ENCODE measurements around the gene RUVBL2.
A peak's percentile ranks its signal among the peaks of the same experiment; 100 is the strongest.

Gene RUVBL2

DNA sequence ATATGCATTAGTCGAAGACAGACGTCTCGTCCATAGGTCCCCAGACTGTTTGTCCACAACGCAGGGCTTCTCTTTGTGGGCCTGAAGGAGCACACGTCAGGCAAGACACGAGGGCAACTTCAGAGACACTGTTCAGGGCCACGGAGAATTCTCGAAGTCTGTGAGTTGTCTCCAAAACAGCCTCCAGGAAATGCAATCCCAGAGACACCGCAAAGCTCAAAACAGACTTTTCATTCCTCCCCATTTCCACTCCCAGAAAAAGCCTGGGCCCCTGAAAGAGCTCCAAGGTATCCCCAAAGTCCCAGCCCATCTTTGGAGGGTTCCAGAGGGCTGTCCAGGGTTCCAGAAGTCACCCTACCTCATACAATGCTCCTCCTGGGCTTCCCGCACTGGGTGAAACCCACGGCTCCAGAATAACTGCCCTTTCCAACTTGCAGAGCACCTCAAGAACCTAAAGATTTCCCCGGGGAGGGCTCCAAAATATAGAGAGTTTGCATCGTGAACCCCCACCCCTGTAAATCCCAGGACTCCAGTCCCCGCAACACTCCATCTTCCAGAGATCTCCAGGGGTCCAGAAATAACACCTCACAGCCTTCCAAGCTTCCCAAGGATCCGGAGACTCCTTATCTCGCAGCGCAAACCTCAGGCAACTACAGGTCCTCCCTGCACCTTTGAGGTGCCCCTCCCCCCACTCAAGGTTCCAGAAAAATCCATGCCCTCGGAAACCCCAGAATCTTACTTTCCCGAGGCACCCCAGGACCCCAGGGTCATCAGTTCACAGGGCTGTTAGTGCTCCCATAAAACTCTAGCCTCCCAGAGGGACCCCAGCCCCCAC, 29.3 kb upstream of the RUVBL2 start:
- peak; percentile 25 for DNase-seq (ENCODE audit: low spot score)

DNA sequence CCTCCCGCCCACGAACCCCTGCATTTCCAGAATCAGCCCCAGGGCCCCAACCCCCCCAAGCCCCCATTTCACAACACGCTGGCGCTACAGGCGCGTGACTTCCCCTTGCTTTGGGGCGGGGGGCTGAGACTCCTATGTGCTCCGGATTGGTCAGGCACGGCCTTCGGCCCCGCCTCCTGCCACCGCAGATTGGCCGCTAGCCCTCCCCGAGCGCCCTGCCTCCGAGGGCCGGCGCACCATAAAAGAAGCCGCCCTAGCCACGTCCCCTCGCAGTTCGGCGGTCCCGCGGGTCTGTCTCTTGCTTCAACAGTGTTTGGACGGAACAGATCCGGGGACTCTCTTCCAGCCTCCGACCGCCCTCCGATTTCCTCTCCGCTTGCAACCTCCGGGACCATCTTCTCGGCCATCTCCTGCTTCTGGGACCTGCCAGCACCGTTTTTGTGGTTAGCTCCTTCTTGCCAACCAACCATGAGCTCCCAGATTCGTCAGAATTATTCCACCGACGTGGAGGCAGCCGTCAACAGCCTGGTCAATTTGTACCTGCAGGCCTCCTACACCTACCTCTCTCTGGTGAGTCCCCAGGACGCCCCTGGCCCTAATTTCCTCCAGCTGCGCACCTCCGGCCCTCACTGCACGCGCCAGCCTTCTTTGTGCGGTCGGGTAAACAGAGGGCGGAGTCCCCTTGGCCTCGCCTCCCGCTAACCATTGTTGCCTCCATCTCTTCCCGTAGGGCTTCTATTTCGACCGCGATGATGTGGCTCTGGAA, 28.5 kb upstream of the RUVBL2 start, which contains the start of gene FTL:
TSS of gene FTL (plus strand) at position 270 of the 766 bp plus-strand sequence. CDS start at position 469, 199 bp downstream.
- DNase-seq (ENCODE audit: low spot score) = peak; percentile 96

DNA sequence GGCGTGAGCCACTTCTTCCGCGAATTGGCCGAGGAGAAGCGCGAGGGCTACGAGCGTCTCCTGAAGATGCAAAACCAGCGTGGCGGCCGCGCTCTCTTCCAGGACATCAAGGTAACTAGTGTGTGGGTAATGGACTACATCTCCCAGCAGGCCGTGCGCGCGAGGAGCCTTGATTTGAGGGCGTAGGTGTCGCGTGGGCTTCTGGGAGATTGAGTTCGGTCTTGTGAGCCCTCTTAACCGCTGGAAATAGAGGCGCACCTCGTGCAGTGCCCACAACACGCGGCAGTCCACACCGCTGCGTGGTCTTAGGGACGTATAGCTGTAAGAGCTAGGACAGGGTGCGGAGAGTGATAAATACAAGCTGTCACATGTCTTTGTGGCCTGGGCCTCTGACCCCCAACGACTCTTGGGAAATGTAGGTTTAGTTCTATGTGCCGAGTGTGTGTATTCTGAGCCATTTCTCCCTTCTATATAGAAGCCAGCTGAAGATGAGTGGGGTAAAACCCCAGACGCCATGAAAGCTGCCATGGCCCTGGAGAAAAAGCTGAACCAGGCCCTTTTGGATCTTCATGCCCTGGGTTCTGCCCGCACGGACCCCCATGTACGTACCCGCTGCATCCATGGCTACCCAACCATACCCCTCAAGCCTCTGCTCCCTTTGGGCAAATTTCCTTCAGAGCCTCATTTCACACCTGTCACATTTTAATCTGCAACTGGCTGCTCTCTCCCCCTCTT, 27.7 kb upstream of the RUVBL2 start:
- peak; percentile 89 for DNase-seq (ENCODE audit: low spot score)

DNA sequence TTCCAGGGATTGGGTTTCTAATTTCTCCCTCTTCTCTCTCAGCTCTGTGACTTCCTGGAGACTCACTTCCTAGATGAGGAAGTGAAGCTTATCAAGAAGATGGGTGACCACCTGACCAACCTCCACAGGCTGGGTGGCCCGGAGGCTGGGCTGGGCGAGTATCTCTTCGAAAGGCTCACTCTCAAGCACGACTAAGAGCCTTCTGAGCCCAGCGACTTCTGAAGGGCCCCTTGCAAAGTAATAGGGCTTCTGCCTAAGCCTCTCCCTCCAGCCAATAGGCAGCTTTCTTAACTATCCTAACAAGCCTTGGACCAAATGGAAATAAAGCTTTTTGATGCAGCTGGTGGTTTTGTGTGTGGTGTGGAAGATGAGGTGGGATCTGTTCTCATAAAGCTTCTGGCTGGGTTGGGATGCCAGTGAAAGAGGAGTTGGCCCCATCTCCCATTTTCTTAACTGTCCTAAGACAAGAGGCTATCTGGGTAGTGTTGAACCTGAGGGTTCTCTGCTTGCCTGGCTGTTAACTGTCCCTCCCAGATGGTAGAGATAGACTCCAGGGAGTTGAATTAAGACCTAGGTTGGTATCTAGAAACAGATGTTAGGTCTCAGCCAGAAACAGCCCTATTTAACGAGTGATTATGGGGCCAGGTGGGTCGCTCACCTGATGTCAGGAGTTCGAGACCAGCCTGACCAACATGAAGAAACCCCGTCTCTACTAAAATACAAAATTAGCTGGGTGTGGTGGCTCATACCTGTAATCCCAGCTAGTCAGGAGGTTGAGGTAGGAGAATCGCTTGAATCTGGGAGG, 26.9 kb upstream of the RUVBL2 start:
- DNase-seq (ENCODE audit: low spot score) = no peak

DNA sequence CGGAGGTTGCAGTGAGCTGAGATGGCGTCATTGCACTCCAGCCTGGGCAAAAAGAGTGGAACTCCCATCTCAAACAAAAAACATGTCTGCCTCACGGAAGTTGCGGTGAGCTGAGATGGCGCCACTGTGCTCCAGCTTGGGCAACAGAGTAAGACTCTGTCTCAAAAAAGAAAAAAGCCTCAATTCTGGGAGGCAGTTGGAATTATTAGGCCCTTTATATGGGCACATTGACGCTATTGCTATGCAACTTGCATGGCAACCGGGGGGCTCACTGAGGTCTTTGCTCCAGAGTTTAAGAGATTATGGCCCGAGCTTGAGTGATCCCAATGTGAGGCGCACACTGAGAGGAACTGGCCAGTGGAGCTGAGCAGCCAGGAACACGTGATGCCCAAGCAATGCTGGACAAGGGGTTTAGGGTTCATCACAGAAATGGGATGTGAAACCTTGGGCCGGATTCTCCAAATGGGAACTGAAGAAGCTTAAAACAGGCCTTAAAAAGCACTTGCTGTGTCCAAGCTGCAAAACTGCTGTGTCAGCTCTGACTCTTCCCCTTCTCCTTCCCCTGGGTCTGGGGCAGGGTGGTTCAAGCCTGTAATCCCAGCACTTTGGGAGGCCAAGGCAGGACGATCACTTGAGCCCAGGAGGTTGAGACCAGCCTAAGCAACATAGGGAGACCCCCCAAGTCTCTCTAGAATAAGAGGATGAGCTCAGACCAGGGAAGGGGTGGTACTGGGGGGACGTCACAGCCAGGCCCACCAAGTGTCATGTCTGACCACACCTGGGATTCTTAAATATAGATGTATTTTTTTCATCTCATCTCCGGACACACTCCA, 26.1 kb upstream of the RUVBL2 start:
- DNase-seq (ENCODE audit: low spot score) = peak; percentile 22

DNA sequence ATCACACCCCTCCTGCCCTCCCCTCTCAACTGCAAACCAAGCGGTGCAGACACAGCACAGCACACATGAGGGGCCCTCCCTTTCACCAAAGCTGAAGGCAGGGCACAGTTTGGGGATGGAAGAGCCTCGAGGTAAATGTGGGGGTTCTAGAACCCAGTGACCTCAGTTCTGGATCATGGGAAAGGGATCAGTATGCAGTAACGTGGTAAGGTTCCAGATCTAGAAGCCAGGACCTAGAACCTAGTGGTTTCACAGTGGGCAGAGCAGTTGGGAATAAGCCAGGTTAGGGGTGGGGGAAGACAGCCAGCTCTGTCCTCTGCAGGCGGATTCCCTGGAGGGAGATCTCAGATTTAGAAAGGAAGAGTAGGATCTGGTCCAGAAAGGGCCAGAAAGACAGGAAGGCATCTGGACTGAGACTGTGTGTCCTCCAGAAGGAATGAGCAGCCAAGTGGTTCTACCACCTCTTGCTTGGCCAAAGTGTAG, 25.5 kb upstream of the RUVBL2 start:
- DNase-seq (ENCODE audit: low spot score) = no peak

DNA sequence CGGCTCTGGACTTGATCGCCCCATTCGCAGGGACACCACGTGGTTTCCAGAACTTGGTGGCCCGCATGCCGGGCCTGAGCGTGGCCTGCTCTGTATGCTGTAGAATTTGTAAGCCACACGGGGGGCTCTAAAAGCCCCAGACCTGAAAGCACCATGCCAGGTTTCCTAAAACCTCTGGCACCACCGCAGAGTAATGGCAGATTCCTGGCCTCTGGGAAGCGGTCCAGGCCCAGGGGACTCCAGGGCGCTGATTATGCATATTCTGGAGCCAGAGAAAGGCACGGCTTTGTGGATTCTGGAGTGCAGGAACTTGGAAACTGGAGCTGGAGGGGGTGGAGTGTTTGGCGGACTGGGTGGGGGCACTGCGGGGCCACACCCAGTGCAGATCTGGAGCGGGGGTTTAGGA, 24.9 kb upstream of the RUVBL2 start:
- no peak for DNase-seq (ENCODE audit: low spot score)

DNA sequence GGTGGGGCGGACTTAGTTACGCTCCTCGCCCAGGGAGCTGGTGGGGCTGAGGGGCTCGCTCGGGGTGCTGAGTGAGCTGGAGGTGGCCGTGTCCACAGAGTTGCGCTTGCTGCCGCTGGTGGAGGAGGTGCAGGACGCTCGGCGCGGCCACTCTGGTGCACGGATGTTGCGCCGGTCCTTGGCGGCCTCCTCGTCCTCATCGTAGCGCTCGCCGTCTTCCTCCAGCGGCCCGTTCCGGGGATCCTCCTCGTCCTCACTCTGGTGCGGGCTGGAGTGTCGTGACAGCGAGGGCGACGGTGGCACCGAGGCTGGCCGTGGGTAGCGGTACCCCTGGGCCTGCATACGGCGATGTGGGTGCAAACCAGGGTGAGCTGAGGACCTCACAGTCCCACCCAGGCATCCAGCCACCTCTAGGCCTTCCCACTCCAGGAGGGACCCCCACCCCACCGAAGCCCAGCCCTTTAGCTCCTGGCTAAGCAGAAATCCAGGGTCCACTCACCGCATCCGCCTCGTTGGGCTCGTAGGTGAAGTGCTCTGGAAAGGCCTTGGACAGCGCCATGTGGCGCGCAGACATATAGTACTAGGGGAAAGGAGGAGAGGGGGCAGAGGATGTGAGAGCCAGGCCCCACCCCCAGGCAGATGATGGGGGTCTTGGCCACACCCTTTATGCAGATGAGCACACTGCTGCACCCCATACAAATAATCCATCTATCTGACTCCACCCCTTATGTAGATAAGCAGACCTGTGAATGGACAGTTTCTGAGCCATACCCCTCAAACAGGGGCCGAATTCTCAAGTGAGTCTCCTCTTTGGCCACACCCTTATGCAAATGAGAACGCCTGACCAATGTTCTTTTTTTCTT, 24.2 kb upstream of the RUVBL2 start:
- no peak for DNase-seq (ENCODE audit: low spot score)

DNA sequence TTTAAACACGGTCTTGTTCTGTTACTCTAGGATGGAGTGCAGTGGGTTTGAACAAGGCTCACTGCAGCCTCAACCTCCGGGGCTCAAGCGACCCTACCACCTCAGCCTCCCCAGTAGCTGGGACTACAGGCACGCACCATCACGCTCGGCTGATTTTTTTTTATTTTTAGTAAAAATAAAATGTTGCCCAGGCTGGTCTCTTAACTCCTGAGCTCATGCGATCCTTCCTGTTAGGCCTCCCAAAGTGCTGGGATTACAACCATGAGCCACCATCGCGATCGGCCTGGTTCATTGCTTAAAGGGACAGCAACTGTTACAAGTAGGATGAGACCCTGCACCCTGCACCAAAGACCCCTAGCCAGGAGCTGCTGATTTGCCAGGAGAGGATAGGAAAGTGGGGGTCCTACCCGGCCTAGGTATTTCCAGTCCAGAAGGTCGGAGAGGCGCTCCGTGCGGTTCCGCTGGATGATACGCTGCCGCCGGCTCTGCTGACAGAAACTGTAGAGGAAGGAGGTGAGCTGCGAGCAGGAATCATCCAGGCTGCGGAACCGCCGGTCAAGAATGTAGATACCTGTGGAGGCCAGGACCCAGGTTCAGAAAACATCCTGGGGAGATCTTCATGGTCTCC, 23.4 kb upstream of the RUVBL2 start:
- no peak for DNase-seq (ENCODE audit: low spot score)

DNA sequence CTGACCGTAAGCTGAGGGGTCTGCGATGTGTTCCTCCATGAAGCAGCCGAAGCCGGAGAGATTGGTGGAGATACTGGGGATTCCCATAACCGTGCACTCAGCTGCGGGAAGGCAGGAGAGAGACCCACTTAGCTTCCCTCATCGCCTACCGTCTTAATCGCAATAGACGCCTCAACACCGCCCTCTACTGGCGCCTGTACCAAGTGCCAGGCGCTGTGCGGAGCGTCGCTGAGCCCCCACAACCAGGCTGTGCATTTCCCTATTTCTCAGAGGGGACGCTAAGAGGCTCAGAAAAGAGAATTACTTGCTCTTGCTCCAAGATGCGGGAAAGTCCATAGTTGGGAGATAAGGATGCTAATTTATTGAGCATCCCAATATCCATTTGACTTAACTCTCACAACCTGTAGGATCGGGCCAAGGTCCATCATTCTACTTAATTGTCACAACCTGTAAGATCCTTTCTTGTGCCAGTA, 22.7 kb upstream of the RUVBL2 start:
- peak; percentile 82 for DNase-seq (ENCODE audit: low spot score)

DNA sequence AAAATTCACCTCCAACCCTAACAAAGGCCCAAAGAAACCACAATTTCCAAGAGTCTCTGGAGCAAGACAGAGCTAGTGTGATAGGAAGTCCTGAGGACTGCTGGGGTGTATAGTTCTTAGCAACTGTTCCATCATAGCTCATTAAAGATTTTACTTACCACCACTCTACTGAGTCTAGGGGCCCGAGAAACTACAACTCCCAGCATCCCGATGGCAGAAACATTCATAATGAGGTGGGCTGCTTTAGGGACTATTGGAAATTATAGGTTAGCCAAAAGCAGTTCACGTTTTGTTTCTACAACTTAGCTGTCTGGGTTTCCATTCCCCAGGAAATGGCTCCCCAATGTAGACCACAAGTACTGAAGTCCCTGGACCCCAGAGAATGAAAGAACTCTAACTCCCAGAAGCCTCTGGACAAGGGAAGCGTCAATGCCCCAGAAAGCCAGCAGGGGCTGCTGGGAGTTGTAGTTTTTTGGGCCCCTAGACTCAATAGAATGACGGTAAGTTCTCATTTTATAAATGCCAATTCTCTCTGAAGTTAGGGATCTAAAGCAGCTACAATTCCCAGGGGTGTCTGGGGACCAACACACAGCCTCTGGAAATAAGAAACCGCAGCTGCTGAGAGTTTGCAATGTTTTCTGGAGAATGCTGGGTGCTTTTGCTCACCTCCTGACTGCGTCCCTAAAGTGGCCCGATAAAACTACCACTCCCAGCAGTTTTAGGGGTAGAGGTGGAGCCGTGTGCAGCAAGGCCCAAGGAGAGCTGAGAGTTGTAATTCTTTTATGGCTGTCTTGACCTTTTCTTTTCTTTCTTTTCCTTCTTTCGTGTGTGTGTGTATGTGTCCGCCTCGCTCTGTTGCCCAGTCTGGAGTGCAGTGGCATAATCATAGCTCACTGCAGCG, 17.5 kb upstream of the RUVBL2 start:
- peak; percentile 37 for DNase-seq (ENCODE audit: low spot score)

DNA sequence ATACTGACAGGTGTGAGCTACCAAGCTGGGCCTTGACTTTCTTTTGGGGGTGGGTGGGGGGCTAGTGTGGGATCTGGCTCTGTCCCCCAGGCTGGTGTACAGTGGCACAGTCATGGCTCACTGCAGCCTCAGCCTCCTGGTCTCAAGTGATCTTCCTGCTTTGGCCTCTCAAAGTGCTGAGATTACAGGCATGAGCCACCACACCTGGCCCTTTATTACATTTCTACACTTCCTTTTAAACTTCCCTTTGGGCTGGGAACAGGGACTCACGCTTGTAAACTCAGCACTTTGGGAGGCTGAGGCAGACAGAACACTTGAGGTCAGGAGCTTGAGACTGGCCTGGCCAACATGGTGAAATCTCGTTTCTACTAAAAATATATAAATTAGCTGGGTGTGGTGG, 16.6 kb upstream of the RUVBL2 start:
- DNase-seq (ENCODE audit: low spot score) = no peak

DNA sequence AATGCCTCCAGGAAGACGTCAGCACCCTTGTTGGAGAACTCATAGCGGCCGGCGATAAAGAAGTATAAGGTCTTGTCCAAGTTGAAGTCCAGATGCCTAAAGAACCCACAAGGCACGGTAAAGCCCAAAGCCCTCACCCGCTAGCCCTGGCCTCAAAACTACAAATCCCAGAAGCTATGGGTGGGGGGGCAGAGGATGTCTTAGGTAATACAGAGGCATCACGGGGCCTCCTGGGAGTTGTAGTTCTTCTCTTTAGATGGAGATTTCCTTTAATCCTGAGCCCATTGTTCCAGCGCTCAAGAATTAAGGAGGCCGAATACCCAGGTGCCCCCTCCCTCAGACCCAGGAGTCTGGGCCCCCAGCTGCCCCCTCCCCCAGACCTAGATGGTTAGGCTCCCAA, 11.4 kb upstream of the RUVBL2 start:
- no peak for DNase-seq (ENCODE audit: low spot score)

DNA sequence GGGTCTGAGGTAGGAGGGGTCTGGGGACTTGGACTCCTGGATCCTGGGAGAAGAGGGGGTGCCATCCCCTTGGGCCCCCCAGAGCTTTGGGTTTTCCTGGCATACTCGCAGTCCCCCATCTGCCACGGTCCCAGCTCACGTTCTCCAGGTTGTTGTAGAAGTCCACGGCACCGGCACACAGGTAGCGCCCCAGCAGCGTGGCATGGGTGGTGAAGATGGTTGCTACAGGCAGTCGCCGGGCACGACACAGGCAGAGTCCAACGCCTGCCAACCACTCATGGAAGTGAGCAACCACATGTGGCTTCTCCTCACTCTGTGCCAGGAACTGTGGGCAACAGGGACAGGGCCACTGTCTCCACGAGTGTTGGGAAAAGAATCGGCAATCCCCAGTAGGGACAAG, 8.0 kb upstream of the RUVBL2 start:
- no peak for DNase-seq (ENCODE audit: low spot score)

DNA sequence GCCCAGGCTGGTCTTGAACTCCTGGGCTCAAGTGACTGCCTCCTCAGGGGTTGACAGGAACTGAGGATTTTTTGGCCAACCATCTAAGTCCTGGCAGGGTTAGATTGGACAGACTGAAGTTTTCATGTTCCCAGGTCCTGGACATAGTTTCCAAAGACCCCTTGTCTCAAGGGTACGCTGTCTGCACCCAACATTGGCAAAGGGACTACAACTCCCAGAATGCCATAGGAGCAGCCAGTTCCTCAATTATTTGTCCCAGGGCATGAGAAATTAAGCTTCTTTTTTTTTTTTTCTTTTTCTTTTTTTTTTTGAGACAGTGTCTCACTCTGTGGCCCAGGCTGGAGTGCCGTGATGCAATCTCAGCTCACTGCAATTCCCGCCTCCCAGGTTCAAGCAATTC, 7.5 kb upstream of the RUVBL2 start:
- no peak for DNase-seq (ENCODE audit: low spot score)

DNA sequence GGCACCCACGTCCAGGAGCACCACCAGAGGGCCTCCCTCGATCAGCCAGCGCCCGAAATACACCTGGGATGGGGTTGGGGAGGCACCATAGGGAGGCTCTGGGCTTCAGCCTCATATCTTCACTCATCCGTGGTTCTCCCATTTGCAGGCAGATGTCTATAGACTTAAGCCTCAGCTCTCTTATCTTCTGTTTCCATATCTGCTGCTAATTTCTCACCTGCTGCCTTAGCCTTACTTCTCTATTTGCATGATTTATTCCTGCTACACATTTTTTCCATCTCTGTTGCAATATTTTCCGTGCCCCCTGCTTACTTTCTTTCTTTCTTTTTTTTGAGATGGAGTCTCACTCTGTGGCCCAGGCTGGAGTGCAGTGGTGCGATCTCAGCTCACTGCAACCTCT, 6.4 kb upstream of the RUVBL2 start:
- DNase-seq (ENCODE audit: low spot score) = no peak

DNA sequence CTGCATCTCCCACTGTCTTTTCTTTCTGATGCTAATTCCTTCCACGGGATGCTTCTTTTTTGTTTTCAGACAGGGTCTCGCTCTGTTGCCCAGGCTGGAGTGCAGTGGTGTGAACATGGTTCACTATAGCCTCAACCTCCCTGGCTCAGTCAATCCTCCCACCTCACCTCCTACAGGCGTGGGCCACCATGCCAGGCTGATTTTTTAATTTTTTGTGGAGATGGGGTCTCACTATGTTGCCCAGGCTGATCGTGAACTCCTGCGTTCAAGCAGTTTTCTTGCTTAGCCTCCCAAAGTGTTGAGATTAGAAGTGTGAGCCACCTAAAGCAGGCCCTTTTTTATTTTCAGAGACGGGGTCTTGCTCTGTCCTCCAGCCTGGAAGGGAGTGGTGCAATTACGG, 5.4 kb upstream of the RUVBL2 start:
- DNase-seq (ENCODE audit: low spot score) = no peak

DNA sequence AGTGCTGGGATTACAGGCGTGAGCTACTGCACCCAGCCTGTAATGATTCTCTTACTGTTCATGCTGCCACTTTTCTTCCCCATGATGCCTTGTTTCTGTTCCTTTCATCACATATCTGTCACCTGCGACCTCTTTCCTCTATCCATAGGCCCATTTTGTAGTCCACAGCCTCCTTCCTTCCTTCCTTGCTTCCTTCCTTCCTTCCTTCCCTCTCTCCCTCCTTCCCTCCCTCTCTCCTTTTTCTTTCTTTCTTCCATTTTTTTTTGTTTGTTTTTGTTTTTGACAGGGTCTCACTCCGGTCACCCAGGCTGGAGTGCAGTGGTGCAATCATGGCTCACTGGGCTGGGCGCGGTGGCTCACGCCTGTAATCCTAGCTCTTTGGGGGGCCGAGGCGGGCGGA, 4.8 kb upstream of the RUVBL2 start:
- DNase-seq (ENCODE audit: low spot score) = no peak

All from activated CD4-positive, alpha-beta T cell treated with anti-CD3 and anti-CD28 coated beads, Interleukin-2, Interleukin-4, amounts not matched to agents 100 ng/mL and 50 ng/mL, durations not matched to agents 16 hours and 8 hours (primary cell).